ENCODE results near the gene B3GNT3.

DNA sequence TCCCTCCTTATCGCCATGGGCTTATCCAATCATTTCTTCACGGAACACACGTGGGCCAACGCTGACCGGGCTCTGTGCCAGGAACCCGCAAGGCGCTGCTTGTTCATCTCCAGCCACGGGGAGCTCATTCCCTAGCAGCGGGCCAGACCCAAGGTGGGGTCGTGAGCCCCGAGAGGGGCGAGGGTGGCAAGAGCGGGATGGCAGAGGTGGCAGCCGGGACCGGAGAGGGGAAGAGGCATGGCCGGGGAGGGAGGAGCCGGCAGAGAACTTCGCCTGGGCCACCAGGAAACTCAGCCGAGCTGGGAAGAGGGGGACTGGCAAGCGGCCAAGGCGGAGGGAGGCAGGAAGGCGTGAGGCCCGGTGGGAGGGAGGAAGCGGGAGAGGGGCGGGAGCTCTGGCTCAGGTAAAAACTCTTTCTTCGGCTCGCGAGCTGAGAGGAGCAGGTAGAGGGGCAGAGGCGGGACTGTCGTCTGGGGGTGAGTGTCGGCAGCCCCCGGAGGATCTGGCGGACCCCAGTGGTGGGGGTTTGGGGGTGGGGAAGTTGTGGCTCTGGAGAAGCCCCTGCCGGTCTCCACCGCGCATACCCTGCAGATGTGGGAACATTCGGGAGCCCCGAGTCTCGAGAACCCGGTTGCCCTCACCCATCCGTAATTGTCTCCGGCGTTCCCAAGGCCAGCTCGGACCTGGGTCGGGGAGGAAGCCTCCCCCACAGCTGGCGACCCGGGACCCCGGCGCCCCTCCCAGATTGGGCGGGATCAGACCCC, at the start of gene B3GNT3:
- TF ChIP-seq, protein P1, sequence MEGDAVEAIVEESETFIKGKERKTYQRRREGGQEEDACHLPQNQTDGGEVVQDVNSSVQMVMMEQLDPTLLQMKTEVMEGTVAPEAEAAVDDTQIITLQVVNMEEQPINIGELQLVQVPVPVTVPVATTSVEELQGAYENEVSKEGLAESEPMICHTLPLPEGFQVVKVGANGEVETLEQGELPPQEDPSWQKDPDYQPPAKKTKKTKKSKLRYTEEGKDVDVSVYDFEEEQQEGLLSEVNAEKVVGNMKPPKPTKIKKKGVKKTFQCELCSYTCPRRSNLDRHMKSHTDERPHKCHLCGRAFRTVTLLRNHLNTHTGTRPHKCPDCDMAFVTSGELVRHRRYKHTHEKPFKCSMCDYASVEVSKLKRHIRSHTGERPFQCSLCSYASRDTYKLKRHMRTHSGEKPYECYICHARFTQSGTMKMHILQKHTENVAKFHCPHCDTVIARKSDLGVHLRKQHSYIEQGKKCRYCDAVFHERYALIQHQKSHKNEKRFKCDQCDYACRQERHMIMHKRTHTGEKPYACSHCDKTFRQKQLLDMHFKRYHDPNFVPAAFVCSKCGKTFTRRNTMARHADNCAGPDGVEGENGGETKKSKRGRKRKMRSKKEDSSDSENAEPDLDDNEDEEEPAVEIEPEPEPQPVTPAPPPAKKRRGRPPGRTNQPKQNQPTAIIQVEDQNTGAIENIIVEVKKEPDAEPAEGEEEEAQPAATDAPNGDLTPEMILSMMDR (conservative IDR thresholded peaks at IDR 0.05; ENCODE audit: low read length) = no peak
- no peak for TF ChIP-seq EZH2phosphoT487 (IDR thresholded peaks at IDR 0.05; ENCODE audit: borderline replicate concordance)
